ENCODE data around the gene PIWIL4.
"Not testable (repeated sequence)": the region's sequence is repeated elsewhere in the genome, so short reads cannot be mapped to it uniquely, and the experiment has no call there.

Gene PIWIL4

DNA sequence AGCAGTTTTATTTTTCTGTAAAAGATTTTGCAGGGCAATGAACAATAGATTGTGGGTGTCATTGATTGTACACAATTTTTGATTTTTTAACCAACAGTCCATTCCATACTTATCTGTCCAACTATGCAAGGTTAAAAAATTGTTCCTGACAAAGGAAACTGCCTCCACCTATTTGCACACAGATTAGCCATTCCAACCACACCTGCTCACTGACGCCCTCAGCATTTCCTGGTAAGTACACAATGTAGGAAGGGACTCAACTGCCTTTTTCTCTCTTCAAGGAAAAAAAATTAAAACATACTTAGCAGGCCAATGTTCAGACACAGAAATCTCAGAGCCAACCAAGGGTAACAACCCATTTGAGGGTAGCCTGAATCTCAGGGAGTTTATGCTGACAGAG is 27.7 kb upstream of the PIWIL4 start:
- no peak for TF ChIP-seq POLR2A (IDR thresholded peaks at IDR 0.05; ENCODE audit: low read depth, low read length)
- no peak for FAIRE-seq
- DNase-seq (ENCODE audit: insufficient read length, low spot score): no peak

DNA sequence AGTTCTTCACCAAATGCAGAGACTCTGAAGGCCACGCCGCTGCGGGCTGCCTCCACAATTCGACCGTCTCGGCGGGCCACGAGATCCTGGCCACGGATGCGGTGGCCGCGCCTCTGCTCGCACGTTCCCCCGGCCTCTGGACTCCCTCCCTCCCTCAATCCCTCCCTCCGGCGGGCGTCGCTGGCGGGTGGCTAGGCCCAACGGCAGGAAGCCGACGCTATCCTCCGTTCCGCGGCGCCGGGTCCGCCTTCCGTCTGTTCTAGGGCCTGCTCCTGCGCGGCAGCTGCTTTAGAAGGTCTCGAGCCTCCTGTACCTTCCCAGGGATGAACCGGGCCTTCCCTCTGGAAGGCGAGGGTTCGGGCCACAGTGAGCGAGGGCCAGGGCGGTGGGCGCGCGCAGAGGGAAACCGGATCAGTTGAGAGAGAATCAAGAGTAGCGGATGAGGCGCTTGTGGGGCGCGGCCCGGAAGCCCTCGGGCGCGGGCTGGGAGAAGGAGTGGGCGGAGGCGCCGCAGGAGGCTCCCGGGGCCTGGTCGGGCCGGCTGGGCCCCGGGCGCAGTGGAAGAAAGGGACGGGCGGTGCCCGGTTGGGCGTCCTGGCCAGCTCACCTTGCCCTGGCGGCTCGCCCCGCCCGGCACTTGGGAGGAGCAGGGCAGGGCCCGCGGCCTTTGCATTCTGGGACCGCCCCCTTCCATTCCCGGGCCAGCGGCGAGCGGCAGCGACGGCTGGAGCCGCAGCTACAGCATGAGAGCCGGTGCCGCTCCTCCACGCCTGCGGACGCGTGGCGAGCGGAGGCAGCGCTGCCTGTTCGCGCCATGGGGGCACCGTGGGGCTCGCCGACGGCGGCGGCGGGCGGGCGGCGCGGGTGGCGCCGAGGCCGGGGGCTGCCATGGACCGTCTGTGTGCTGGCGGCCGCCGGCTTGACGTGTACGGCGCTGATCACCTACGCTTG is 23.2 kb upstream of the PIWIL4 start, which contains the start of gene FUT4:
FUT4 (plus strand) TSS at position 227 of the 951 bp plus-strand sequence; CDS start at position 440, 213 bp downstream.
- DNase-seq (ENCODE audit: insufficient read length, low spot score): peak; percentile 63
- no peak for FAIRE-seq
- peak; percentile 59 for TF ChIP-seq POLR2A (IDR thresholded peaks at IDR 0.05; ENCODE audit: low read depth, low read length)

DNA sequence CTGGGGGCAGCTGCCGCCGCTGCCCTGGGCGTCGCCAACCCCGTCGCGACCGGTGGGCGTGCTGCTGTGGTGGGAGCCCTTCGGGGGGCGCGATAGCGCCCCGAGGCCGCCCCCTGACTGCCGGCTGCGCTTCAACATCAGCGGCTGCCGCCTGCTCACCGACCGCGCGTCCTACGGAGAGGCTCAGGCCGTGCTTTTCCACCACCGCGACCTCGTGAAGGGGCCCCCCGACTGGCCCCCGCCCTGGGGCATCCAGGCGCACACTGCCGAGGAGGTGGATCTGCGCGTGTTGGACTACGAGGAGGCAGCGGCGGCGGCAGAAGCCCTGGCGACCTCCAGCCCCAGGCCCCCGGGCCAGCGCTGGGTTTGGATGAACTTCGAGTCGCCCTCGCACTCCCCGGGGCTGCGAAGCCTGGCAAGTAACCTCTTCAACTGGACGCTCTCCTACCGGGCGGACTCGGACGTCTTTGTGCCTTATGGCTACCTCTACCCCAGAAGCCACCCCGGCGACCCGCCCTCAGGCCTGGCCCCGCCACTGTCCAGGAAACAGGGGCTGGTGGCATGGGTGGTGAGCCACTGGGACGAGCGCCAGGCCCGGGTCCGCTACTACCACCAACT is 22.4 kb upstream of the PIWIL4 start:
- DNase-seq (ENCODE audit: insufficient read length, low spot score) (no peak), FAIRE-seq (no peak)
- TF ChIP-seq POLR2A (IDR thresholded peaks at IDR 0.05; ENCODE audit: low read depth, low read length): no peak

DNA sequence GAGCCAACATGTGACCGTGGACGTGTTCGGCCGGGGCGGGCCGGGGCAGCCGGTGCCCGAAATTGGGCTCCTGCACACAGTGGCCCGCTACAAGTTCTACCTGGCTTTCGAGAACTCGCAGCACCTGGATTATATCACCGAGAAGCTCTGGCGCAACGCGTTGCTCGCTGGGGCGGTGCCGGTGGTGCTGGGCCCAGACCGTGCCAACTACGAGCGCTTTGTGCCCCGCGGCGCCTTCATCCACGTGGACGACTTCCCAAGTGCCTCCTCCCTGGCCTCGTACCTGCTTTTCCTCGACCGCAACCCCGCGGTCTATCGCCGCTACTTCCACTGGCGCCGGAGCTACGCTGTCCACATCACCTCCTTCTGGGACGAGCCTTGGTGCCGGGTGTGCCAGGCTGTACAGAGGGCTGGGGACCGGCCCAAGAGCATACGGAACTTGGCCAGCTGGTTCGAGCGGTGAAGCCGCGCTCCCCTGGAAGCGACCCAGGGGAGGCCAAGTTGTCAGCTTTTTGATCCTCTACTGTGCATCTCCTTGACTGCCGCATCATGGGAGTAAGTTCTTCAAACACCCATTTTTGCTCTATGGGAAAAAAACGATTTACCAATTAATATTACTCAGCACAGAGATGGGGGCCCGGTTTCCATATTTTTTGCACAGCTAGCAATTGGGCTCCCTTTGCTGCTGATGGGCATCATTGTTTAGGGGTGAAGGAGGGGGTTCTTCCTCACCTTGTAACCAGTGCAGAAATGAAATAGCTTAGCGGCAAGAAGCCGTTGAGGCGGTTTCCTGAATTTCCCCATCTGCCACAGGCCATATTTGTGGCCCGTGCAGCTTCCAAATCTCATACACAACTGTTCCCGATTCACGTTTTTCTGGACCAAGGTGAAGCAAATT is 21.7 kb upstream of the PIWIL4 start:
- no peak for TF ChIP-seq POLR2A (IDR thresholded peaks at IDR 0.05; ENCODE audit: low read depth, low read length)
- DNase-seq (ENCODE audit: insufficient read length, low spot score) (no peak), FAIRE-seq (no peak)

DNA sequence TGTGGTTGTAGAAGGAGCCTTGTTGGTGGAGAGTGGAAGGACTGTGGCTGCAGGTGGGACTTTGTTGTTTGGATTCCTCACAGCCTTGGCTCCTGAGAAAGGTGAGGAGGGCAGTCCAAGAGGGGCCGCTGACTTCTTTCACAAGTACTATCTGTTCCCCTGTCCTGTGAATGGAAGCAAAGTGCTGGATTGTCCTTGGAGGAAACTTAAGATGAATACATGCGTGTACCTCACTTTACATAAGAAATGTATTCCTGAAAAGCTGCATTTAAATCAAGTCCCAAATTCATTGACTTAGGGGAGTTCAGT is 21.1 kb upstream of the PIWIL4 start:
- DNase-seq (ENCODE audit: insufficient read length, low spot score) (no peak), FAIRE-seq (no peak)
- TF ChIP-seq POLR2A (IDR thresholded peaks at IDR 0.05; ENCODE audit: low read depth, low read length): no peak

DNA sequence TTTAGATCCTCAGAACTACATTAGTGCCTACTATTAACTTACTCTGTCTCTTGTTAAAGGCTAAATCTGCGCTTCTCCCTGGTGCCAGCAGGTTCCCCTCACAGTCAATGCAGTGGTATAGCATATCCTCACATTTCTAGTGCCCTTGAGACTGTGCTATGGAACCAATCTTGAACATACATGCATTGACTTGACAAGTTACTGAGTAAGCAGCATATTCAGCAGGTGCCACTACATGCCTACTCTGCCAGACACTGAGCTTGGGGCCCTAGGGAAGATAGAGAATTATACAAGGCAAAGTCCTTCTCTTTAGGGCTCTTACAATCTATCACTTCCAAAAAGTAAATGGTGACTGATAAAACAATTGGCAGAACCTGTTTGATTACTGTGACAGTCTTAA is 20.3 kb upstream of the PIWIL4 start:
- FAIRE-seq (no peak), DNase-seq (ENCODE audit: insufficient read length, low spot score) (no peak)
- no peak for TF ChIP-seq POLR2A (IDR thresholded peaks at IDR 0.05; ENCODE audit: low read depth, low read length)

DNA sequence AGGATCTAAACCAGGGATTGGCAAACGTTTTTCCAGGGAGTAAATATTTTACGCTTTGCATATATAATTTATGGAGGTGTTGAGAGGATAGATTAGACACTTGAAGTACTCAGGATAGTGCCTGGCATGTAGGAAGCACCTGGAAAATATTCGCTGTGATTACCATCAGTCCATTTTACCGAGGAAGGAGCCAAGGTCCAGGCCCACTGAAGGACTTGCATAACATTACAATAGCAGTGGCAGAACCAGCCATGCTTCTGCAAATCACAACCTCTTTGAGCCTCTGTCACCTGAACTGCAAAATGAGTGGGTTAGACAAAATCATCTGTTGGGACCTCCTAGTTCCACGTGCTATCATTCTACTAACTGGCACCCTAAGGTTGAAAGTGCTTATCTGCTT is 18.0 kb upstream of the PIWIL4 start:
- DNase-seq (ENCODE audit: insufficient read length, low spot score) (no peak), FAIRE-seq (no peak)
- TF ChIP-seq POLR2A (IDR thresholded peaks at IDR 0.05; ENCODE audit: low read depth, low read length): no peak

DNA sequence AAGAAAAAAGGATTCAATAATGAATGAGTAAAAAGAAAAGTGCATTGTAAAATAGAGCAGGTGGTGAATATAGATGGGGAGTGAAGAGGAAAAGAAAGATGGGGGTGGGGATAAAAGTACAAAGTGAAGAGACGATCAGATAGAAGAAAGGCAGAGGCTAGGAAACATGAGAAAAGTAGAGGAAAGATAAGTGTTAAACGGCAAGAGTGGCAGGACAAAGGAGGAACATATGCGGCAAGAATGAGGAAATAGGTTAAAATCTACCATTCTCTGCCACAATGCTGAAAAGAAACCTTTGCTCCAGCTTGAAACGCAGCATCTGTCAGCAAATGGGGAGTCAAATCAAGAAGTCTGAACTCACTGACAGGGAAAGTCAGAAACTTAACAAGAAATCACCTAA is 16.7 kb upstream of the PIWIL4 start:
- DNase-seq (ENCODE audit: insufficient read length, low spot score): no peak
- FAIRE-seq: no peak
- TF ChIP-seq POLR2A (IDR thresholded peaks at IDR 0.05; ENCODE audit: low read depth, low read length): no peak

DNA sequence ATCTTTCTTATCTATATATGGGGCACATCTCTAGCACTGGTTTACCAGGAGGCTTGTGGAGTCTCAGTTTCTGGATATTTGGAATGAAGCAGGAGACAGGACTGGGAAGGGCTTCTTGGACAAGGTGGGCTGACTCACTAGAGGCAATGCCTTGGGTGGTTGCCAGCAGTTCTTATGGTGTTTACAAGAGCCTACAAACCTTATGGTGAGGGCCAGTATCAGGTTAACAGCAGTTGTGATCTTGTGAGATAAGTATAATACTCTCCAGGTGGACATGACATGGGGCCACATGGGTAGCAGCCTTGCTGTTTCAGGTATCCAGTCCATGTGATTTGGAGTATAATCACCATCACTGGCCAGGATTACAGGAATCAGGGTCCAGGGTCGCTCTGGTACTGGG is 13.2 kb upstream of the PIWIL4 start:
- FAIRE-seq: no peak
- TF ChIP-seq POLR2A (IDR thresholded peaks at IDR 0.05; ENCODE audit: low read depth, low read length): no peak
- no peak for DNase-seq (ENCODE audit: insufficient read length, low spot score)

DNA sequence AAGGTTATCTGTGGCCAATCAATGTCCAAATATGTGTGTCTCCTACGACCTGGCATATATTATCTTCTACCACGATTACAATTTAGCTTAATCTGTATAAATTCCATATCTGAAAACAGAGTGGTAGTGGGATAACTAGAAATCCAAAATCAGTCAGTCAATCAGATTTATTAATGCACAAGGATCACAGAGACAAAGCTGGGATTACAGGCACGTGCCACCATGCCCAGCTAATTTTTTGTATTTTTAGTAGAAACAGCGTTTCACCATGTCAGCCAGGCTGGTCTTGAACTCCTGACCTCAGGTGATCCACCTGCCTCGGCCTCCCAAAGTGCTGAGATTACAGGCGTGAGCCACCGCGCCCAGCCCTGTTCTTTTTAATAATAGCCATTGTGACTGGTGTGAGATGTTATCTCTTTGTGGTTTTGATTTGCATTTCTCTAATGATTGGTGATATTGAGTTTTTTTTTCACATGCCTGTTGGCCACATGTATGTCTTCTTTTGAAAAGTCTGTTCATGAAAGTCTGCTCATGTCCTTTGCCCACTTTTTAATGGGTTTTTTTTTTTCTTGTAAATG is 11.3 kb upstream of the PIWIL4 start:
- DNase-seq (ENCODE audit: insufficient read length, low spot score); FAIRE-seq: not testable (repeated sequence)

DNA sequence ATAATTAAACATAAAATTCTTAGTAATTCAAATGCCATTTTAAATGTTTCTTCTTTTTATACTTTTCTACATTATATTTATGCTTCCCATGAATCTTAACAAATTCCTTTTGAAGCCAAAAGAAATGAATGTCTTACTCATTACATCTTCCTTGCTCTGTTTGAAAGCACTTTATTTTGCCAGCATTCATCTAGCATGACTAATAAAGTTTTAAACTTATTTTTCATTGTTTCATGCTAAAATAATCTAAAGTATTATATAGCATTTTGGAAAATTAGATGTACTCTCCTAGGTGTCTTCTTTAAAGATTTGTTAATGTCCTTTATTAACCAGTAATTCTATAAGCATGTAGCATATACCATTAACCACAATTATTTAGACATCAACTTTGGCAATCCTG is 9.7 kb upstream of the PIWIL4 start:
- FAIRE-seq (no peak), DNase-seq (ENCODE audit: insufficient read length, low spot score) (no peak)
- TF ChIP-seq POLR2A (IDR thresholded peaks at IDR 0.05; ENCODE audit: low read depth, low read length): no peak

DNA sequence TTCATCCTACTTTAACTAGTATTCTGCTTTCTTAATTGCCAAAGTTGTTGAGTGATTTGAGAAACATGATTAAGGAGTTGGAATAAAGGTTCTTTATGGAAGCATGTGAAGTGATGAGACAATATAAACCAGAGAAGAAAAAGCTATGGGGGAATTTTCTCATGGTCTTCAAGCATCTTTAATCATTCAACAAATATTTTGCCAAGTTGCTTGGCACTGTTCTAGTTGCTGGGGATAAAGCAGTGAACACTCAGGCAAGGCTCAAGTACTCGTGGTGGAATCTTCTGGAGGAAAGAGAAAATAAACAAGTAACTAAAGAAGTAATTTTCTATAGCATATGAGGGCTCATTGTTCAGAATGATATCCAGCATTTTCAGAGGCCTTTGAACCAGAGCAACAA is 9.2 kb upstream of the PIWIL4 start:
- DNase-seq (ENCODE audit: insufficient read length, low spot score) (no peak), FAIRE-seq (no peak)
- TF ChIP-seq POLR2A (IDR thresholded peaks at IDR 0.05; ENCODE audit: low read depth, low read length): no peak

DNA sequence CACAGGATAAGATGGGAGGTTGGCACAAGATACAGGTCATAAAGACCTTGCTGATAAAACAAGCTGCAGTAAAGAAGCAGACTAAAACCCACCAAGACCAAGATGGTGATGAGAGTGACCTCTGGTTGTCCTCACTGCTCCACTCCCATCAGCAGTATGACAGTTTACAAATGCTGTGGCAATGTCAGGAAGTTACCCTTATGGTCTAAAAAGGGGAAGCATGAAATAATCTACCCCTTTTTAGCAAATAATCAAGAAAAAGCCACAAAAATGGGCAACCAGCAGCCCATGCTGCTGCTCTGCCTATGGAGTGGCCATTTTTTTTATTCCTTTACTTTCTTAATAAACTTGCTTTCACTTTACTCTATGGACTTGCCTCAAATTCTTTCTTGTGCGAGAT is 8.7 kb upstream of the PIWIL4 start:
- TF ChIP-seq POLR2A (IDR thresholded peaks at IDR 0.05; ENCODE audit: low read depth, low read length): no peak
- FAIRE-seq (no peak), DNase-seq (ENCODE audit: insufficient read length, low spot score) (no peak)

DNA sequence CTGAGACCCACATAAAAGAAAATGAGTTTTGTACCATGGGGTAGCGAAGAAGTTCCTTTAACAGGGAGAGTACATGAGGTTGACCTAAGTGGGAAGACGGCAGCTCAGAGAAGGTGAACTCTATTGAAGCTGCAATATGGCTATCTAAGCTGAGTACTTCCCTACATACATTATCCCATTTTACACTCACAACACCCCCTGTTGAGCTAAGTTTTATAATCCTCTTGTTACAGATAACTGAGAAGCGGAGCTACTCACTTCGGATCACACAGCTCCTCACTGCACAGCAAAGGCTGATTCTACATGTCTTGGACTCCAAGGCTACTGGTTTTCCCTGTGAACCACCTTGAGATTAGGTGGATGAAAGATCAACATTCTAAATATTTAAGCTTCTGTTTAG is 8.2 kb upstream of the PIWIL4 start:
- FAIRE-seq (no peak), DNase-seq (ENCODE audit: insufficient read length, low spot score) (no peak)
- no peak for TF ChIP-seq POLR2A (IDR thresholded peaks at IDR 0.05; ENCODE audit: low read depth, low read length)
